ENCODE results near the gene PIAS2. TPM values are rescaled to one million over a fixed set of nuclear protein-coding genes. Genes with fewer than 3 reads are reported as not detected.

The PIAS2 gene
- total RNA-seq, 1 experiment from 2014 or later, result 33.6 TPM

DNA sequence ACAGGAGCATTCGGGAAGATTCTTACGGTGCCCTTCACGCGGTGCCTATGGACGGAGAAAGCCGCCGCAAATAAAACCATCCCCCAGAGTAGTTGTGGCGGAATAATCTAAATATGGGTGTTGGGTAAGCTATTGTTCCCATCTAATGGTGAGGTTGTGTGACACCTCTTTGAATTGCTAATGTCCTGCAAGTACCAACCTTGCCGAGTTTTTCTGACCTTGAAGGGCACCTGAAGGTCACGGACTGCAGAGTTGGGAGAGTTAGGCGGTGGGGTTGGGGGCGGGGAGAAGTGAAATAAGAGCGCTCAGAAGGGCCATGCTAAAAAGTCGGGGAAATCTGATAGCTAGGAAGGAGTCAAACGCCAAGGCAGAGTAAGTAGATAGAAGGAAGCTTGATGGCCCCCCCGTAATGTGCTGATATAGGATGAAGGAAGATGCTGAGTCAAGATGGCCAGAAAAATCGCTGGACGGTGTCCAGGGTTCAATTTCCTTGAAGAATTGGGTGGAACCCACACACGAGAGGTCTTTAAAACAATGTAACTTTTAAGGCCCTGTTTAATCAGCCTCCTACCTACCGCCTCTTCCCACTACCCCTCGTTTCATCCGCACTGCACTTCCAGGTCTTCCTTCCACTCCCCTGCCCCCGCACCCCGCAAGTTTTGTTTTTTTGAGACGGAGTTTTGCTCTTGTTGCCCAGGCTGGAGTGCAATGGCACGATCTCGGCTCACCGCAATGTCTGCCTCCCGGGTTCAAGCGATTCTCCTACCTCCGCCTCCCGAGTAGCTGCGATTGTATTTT lies 695 bp upstream of the PIAS2 start:
- BruUV-seq (replicated peaks), result TSS peak; percentile 69
- Mint-ChIP-seq H3K9me3 (ENCODE audit: low read depth, unreplicated experiment) (no peaks in the 10 kb centered on the region), H3K27me3 (ENCODE audit: unreplicated experiment) (no peaks in the 10 kb centered on the region), H3K4me3 (ENCODE audit: low read depth, unreplicated experiment) (peak overlapping the region; percentile 82), H3K36me3 (ENCODE audit: insufficient read depth, unreplicated experiment) (peaks cover 22% of the 10 kb centered on the region), H3K27ac (ENCODE audit: unreplicated experiment) (peak overlapping the region; percentile 56), H3K4me1 (ENCODE audit: low read depth, unreplicated experiment) (no peaks in the 10 kb centered on the region)
- CTCF ChIA-PET, result no interaction called here
- TF ChIP-seq, protein P1, sequence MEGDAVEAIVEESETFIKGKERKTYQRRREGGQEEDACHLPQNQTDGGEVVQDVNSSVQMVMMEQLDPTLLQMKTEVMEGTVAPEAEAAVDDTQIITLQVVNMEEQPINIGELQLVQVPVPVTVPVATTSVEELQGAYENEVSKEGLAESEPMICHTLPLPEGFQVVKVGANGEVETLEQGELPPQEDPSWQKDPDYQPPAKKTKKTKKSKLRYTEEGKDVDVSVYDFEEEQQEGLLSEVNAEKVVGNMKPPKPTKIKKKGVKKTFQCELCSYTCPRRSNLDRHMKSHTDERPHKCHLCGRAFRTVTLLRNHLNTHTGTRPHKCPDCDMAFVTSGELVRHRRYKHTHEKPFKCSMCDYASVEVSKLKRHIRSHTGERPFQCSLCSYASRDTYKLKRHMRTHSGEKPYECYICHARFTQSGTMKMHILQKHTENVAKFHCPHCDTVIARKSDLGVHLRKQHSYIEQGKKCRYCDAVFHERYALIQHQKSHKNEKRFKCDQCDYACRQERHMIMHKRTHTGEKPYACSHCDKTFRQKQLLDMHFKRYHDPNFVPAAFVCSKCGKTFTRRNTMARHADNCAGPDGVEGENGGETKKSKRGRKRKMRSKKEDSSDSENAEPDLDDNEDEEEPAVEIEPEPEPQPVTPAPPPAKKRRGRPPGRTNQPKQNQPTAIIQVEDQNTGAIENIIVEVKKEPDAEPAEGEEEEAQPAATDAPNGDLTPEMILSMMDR (IDR thresholded peaks at IDR 0.05; ENCODE audit: unreplicated experiment), result no peak
- intact Hi-C loops (cut with micrococcal nuclease; ENCODE audit: unreplicated experiment), result no loop called here
- DNase-seq, result peak; percentile 4

DNA sequence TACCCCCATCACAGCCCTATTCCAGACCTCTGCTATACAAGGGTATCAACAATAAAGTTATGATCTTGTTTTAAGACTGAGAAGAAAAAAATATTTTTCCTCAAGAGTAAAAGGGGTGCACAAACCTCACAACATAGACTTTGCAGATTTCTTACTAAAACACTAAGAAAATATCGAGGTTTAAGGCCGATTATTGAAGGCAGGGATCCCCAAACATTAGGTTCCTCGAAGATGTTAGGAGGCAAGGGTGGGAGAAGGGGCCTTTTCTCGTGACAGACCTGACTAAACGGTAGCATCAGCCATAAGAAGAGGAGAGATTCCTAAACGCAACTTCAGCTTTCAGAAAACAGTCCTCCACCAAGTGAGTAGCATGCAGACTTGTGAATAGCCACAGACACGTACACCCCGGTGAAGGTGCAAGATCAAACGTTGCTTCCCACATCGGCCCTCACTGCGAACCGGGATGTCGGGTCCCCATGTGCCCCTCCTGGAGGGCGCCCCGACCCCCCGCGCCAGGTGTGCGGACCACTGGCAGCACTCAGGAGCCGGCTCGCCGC lies 678 bp downstream of the PIAS2 start:
- H3K27me3 Mint-ChIP-seq (ENCODE audit: unreplicated experiment), result no peaks in the 10 kb centered on the region
- DNase-seq, result no peak
- peak overlapping the region; percentile 82 for H3K4me3 Mint-ChIP-seq (ENCODE audit: low read depth, unreplicated experiment)
- CTCF ChIA-PET, result no interaction called here
- no peaks in the 10 kb centered on the region for H3K4me1 Mint-ChIP-seq (ENCODE audit: low read depth, unreplicated experiment)
- intact Hi-C loops (cut with micrococcal nuclease; ENCODE audit: unreplicated experiment), result no loop called here
- H3K36me3 Mint-ChIP-seq (ENCODE audit: insufficient read depth, unreplicated experiment), result peaks cover 22% of the 10 kb centered on the region
- BruUV-seq (replicated peaks), result no TSS peak
- H3K27ac Mint-ChIP-seq (ENCODE audit: unreplicated experiment), result peak overlapping the region; percentile 56
- no peaks in the 10 kb centered on the region for H3K9me3 Mint-ChIP-seq (ENCODE audit: low read depth, unreplicated experiment)
- TF ChIP-seq, protein P1 (IDR thresholded peaks at IDR 0.05; ENCODE audit: unreplicated experiment), result no peak

DNA sequence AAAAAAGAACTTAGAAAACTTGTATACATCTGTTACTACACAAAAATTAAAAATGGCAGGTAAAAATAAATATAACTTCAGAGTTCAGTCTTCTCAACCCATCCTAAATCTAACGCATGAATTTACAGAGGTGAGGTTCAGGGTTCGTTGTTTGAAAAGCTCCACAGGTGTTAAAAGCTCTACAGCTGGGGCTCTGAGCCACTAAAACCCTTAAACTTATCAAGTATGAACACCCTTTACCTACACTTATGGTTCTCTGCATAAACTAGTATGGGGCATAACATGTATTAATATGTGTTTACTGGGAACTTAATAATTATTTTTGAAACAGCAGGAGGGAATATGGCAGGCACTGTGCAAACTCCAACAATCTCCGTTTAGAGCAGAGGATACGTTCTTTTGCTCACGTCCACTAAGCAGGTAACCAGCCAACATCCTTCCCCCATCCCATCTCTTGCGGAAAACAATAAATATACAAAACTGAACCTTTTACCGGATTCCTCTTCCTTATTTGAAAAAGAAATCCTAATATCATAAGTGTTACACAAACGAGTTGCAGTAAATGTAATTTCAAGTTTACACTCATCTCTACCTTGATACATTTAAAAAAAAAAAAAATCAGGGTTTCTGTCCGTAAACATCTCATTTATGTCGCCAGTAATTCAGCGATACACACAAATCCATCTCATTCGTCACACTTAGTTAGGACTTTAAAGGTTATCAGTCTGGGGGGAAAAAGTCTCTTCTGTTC lies 1.3 kb downstream of the PIAS2 start:
- no peaks in the 10 kb centered on the region for H3K4me1 Mint-ChIP-seq (ENCODE audit: low read depth, unreplicated experiment)
- H3K9me3 Mint-ChIP-seq (ENCODE audit: low read depth, unreplicated experiment), result no peaks in the 10 kb centered on the region
- TSS peak; percentile 40 for BruUV-seq (replicated peaks)
- peak overlapping the region; percentile 56 for H3K27ac Mint-ChIP-seq (ENCODE audit: unreplicated experiment)
- TF ChIP-seq, protein P1 (IDR thresholded peaks at IDR 0.05; ENCODE audit: unreplicated experiment), result no peak
- CTCF ChIA-PET, result no interaction called here
- H3K4me3 Mint-ChIP-seq (ENCODE audit: low read depth, unreplicated experiment), result peak overlapping the region; percentile 82
- peaks cover 22% of the 10 kb centered on the region for H3K36me3 Mint-ChIP-seq (ENCODE audit: insufficient read depth, unreplicated experiment)
- intact Hi-C loops (cut with micrococcal nuclease; ENCODE audit: unreplicated experiment), result no loop called here
- no peaks in the 10 kb centered on the region for H3K27me3 Mint-ChIP-seq (ENCODE audit: unreplicated experiment)
- no peak for DNase-seq

DNA sequence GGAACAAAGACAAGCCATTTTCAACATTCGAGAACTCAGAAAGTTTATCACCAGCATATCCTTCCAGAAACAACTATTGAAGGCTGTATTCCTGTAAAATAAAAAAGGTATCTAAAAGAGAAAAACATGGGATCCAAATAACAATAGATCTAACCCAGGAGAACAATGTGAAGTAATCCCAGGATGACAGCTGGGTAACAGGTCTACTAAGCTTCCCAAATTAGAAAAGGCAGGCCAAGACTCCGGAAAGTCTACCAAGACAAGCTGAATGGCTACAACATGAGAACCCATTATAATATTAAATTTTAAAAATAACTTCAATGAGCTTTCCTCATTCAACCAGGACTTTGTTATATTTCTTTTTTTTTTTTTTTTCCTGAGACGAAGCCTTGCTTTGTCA lies 6.5 kb downstream of the PIAS2 start:
- no peaks in the 10 kb centered on the region for H3K4me1 Mint-ChIP-seq (ENCODE audit: low read depth, unreplicated experiment)
- H3K9me3 Mint-ChIP-seq (ENCODE audit: low read depth, unreplicated experiment), result no peaks in the 10 kb centered on the region
- CTCF ChIA-PET, result interaction anchor here (0.7 kb wide), 1 partner anchor 1747 kb away, joined by 3 read pairs; no protein-coding TSS in a partner anchor
- H3K27ac Mint-ChIP-seq (ENCODE audit: unreplicated experiment), result no peak overlapping the region
- H3K27me3 Mint-ChIP-seq (ENCODE audit: unreplicated experiment), result no peaks in the 10 kb centered on the region
- TF ChIP-seq, protein P1 (IDR thresholded peaks at IDR 0.05; ENCODE audit: unreplicated experiment), result no peak
- no peak overlapping the region for H3K4me3 Mint-ChIP-seq (ENCODE audit: low read depth, unreplicated experiment)
- BruUV-seq (replicated peaks), result no TSS peak
- DNase-seq, result no peak
- intact Hi-C loops (cut with micrococcal nuclease; ENCODE audit: unreplicated experiment), result no loop called here
- H3K36me3 Mint-ChIP-seq (ENCODE audit: insufficient read depth, unreplicated experiment), result peaks cover under 1% of the 10 kb centered on the region
